ENCODE results near the gene STXBP6.

Gene STXBP6

GRCh38 chr14:24880689-24881088, 169.3 kb downstream of the STXBP6 start:
- DNase-seq, result no peak

GRCh38 chr14:24879661-24880386, 170.1 kb downstream of the STXBP6 start:
- DNase-seq, result no peak

GRCh38 chr14:24876996-24877395, 173.0 kb downstream of the STXBP6 start:
- DNase-seq, result no peak

- DNase-seq, result no peak
Measured at GRCh38 chr14:24875991-24876878, 173.7 kb downstream of the STXBP6 start.

- no peak for DNase-seq
Measured at GRCh38 chr14:24875203-24875838, 174.6 kb downstream of the STXBP6 start.

- no peak for DNase-seq
Measured at GRCh38 chr14:24874514-24875202, 175.3 kb downstream of the STXBP6 start.

GRCh38 chr14:24873551-24873950, 176.4 kb downstream of the STXBP6 start:
- DNase-seq, result no peak

- no peak for DNase-seq
Measured at GRCh38 chr14:24870949-24871701, 178.8 kb downstream of the STXBP6 start.

GRCh38 chr14:24868389-24868788, 181.6 kb downstream of the STXBP6 start:
- no peak for DNase-seq

- DNase-seq, result no peak
Measured at GRCh38 chr14:24866067-24866639, 183.8 kb downstream of the STXBP6 start.

GRCh38 chr14:24863968-24864684, 185.8 kb downstream of the STXBP6 start:
- no peak for DNase-seq

- DNase-seq, result no peak
Measured at GRCh38 chr14:24861083-24861630, 188.8 kb downstream of the STXBP6 start.

GRCh38 chr14:24859559-24859958, 190.4 kb downstream of the STXBP6 start:
- DNase-seq, result no peak

GRCh38 chr14:24858684-24859083, 191.3 kb downstream of the STXBP6 start:
- DNase-seq, result no peak

GRCh38 chr14:24858052-24858451, 191.9 kb downstream of the STXBP6 start:
- no peak for DNase-seq

- no peak for DNase-seq
Measured at GRCh38 chr14:24857277-24857676, 192.7 kb downstream of the STXBP6 start.

- DNase-seq, result no peak
Measured at GRCh38 chr14:24853446-24853845, 196.5 kb downstream of the STXBP6 start.

GRCh38 chr14:24852312-24853060, 197.5 kb downstream of the STXBP6 start:
- DNase-seq, result no peak

- DNase-seq, result no peak
Measured at GRCh38 chr14:24851837-24852236, 198.1 kb downstream of the STXBP6 start.

GRCh38 chr14:24851406-24851805, 198.5 kb downstream of the STXBP6 start:
- DNase-seq, result no peak
